Neural cell (in vitro differentiated cells): ENCODE data around the gene ZCRB1. TPM values are rescaled to one million over a fixed set of nuclear protein-coding genes. Genes with fewer than 3 reads are reported as not detected.

ENCODE experiments used
- H2AFZ ChIP-seq: fragments of 200-600, 300-800 bp; sonication (generic), shearing (Covaris generic); 2 replicates; pipeline ENCODE4 v1.6.0; 2014; ENCODE audit warnings: low read depth, mild to moderate bottlenecking, antibody characterized with exemption, low read length, moderate library complexity
- H3F3A ChIP-seq: fragments of 200-600 bp; shearing (Covaris generic); 2 replicates; pipeline ENCODE4 v1.6.1; 2016; ENCODE audit warnings: mild to moderate bottlenecking, moderate library complexity, mixed read lengths, antibody characterized with exemption, low read length; ENCODE audit not compliant: insufficient read depth, poor library complexity, severe bottlenecking
- H3K27ac ChIP-seq: fragments of 200-600, 300-800 bp; sonication (generic), shearing (Covaris generic); 2 replicates; pipeline ENCODE4 v1.5.1; 2014; ENCODE audit warnings: mild to moderate bottlenecking, low read length, moderate library complexity
- H3K27me3 ChIP-seq: fragments of 300-800, 200-600 bp; sonication (generic), shearing (Covaris generic); 2 replicates; pipeline ENCODE4 v1.6.0; 2014; ENCODE audit warnings: mild to moderate bottlenecking, low read depth, low read length, moderate library complexity; ENCODE audit not compliant: insufficient read depth
- H3K36me3 ChIP-seq: fragments of 300-800, 200-600 bp; sonication (generic), shearing (Covaris generic); 2 replicates; pipeline ENCODE4 v1.5.1; 2014; ENCODE audit warnings: mild to moderate bottlenecking, antibody characterized with exemption, low read length, moderate library complexity; ENCODE audit not compliant: insufficient read depth
- H3K4me2 ChIP-seq: fragments of 300-800, 200-600 bp; sonication (generic), shearing (Covaris generic); 2 replicates; pipeline ENCODE4 v1.6.0; 2014; ENCODE audit warnings: mild to moderate bottlenecking, low read length
- H3K4me3 ChIP-seq: fragments of 300-800, 200-600 bp; sonication (generic), shearing (Covaris generic); 2 replicates; pipeline ENCODE4 v1.5.1; 2014; ENCODE audit warnings: mild to moderate bottlenecking, low read length, moderate library complexity
- H3K79me2 ChIP-seq: fragments of 200-600 bp; shearing (Covaris generic); replicated peaks from 2 replicates; pipeline ENCODE4 v1.6.0; 2014; ENCODE audit warnings: mild to moderate bottlenecking, low read length, moderate library complexity; ENCODE audit not compliant: insufficient read depth
- H3K9ac ChIP-seq: fragments of 300-800, 200-600 bp; sonication (generic), shearing (Covaris generic); 2 replicates; pipeline ENCODE4 v1.6.1; 2016; ENCODE audit warnings: mild to moderate bottlenecking, low read length, mixed read lengths
- H3K9me2 ChIP-seq: fragments of 200-600 bp; shearing (Covaris generic); 2 replicates; pipeline ENCODE4 v1.6.1; 2016; ENCODE audit warnings: mild to moderate bottlenecking, low read length, mixed read lengths; ENCODE audit not compliant: insufficient read depth
- H3K9me3 ChIP-seq: fragments of 200-600, 300-800 bp; sonication (generic), shearing (Covaris generic); 2 replicates; pipeline ENCODE4 v1.6.1; 2016; ENCODE audit warnings: mild to moderate bottlenecking, mixed run types, low read length, moderate library complexity, mixed read lengths
- H4K20me1 ChIP-seq: fragments of 200-600 bp; shearing (Covaris generic); 2 replicates; pipeline ENCODE4 v1.6.1; 2016; ENCODE audit warnings: mild to moderate bottlenecking, mixed run types; ENCODE audit not compliant: insufficient read depth
- EP300 ChIP-seq: fragments of 450-650 bp; conservative IDR thresholded peaks from 2 replicates; pipeline ENCODE4 v1.6.1; 2014; ENCODE audit warnings: antibody characterized with exemption, mild to moderate bottlenecking, moderate library complexity; ENCODE audit not compliant: poor library complexity, severe bottlenecking
- EZH2 ChIP-seq: fragments of 200-600, 300-800 bp; shearing (Covaris generic), sonication (generic); IDR thresholded peaks from 2 replicates; pipeline ENCODE4 v1.6.1; 2014; ENCODE audit warnings: antibody characterized with exemption, low read length, borderline replicate concordance, mild to moderate bottlenecking; ENCODE audit not compliant: insufficient read depth, poor library complexity, severe bottlenecking
- MXI1 ChIP-seq: fragments of 450-650 bp; conservative IDR thresholded peaks from 2 replicates; pipeline ENCODE4 v1.6.1; 2014; ENCODE audit warnings: antibody characterized with exemption, mild to moderate bottlenecking; ENCODE audit not compliant: poor library complexity, severe bottlenecking
- POLR2AphosphoS5 ChIP-seq: IDR thresholded peaks from 2 replicates; pipeline ENCODE4 v1.6.1; 2012
- RAD21 ChIP-seq: fragments of 450-650 bp; conservative IDR thresholded peaks from 2 replicates; pipeline ENCODE4 v1.6.1; 2014; ENCODE audit warnings: antibody characterized with exemption, mild to moderate bottlenecking, moderate library complexity
- SMC3 ChIP-seq: fragments of 450-650 bp; conservative IDR thresholded peaks from 2 replicates; pipeline ENCODE4 v1.6.1; 2014; ENCODE audit warnings: antibody characterized with exemption, mild to moderate bottlenecking, moderate library complexity; ENCODE audit not compliant: poor library complexity
- TAF1 ChIP-seq: IDR thresholded peaks from 2 replicates; pipeline ENCODE4 v1.6.1; 2012; ENCODE audit warnings: low read depth
- polyA plus RNA-seq: library from polyadenylated mRNA; depleted of rRNA; stranded (reverse); fragments of >200 nt; gene quantifications from 2 replicates; pipeline ENCODE4 v1.2.3, GENCODE V29; 2014
- TF ChIP-seq, protein P1 (sequence below): IDR thresholded peaks from 2 replicates; pipeline ENCODE4 v1.6.1; 2012; ENCODE audit warnings: borderline replicate concordance
- TF ChIP-seq, protein P2 (sequence below): fragments of 450-650 bp; IDR thresholded peaks from 2 replicates; pipeline ENCODE4 v1.5.1; 2014; ENCODE audit warnings: antibody characterized with exemption, mild to moderate bottlenecking, moderate library complexity; ENCODE audit not compliant: poor library complexity, severe bottlenecking

The ZCRB1 gene
- polyA plus RNA-seq, 1 donor from 2014 or later, result 83.9 TPM

DNA sequence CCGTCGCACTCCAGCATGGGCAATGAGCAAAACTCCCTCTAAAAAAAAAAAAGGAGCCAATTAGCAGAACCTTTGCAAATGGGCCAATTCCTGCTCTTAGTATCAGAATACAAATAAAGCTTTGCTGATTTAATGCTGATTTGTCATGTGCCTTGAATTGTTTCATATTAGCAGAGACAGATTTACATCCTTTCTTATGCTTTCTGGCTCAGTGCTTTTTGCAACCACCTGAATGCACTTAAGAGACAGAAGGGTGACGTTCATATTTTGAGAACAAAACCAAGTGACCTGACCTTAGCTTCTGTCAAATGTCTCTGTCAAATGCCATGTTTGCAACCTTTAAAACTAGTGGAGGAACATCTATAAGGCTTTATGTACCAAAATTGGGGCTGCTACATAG lies 44.0 kb downstream of the ZCRB1 start:
- H2AFZ ChIP-seq, result no peak overlapping the region

DNA sequence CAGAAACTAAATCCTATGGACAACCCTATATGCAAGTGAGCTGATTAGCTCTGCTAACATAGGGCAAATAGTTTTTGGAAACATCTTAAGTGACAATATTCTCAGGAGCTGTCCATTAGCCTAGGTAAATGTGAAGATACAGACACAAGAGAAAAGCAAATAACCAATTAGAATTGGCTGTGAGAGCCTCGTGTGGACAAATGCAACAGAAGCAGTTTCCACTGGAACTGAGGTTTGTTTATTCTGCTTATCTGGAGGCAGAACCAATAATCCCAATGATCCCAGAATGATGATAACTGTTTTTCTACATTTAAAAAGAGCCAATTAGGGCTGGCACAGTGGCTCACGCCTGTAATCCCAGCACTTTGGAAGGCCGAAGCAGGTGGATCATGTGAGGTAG lies 44.6 kb downstream of the ZCRB1 start:
- Histone ChIP-seq H3K27ac (no peak overlapping the region), H3K36me3 (no peaks in the 10 kb centered on the region), H3K9me2 (no peaks in the 10 kb centered on the region), H4K20me1 (no peaks in the 10 kb centered on the region), H3K9ac (no peak overlapping the region), H3K9me3 (no peaks in the 10 kb centered on the region), H3F3A (no peaks in the 10 kb centered on the region), H3K79me2 (no peaks in the 10 kb centered on the region), H3K4me2 (no peak overlapping the region), H3K4me3 (no peak overlapping the region), H3K27me3 (no peaks in the 10 kb centered on the region), H2AFZ (no peak overlapping the region)
- TF ChIP-seq, protein P1, sequence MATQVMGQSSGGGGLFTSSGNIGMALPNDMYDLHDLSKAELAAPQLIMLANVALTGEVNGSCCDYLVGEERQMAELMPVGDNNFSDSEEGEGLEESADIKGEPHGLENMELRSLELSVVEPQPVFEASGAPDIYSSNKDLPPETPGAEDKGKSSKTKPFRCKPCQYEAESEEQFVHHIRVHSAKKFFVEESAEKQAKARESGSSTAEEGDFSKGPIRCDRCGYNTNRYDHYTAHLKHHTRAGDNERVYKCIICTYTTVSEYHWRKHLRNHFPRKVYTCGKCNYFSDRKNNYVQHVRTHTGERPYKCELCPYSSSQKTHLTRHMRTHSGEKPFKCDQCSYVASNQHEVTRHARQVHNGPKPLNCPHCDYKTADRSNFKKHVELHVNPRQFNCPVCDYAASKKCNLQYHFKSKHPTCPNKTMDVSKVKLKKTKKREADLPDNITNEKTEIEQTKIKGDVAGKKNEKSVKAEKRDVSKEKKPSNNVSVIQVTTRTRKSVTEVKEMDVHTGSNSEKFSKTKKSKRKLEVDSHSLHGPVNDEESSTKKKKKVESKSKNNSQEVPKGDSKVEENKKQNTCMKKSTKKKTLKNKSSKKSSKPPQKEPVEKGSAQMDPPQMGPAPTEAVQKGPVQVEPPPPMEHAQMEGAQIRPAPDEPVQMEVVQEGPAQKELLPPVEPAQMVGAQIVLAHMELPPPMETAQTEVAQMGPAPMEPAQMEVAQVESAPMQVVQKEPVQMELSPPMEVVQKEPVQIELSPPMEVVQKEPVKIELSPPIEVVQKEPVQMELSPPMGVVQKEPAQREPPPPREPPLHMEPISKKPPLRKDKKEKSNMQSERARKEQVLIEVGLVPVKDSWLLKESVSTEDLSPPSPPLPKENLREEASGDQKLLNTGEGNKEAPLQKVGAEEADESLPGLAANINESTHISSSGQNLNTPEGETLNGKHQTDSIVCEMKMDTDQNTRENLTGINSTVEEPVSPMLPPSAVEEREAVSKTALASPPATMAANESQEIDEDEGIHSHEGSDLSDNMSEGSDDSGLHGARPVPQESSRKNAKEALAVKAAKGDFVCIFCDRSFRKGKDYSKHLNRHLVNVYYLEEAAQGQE, result no peak
- TF ChIP-seq EP300 (no peak), EZH2 (no peak), RAD21 (no peak), TAF1 (no peak), MXI1 (no peak), POLR2AphosphoS5 (no peak), SMC3 (no peak)
- TF ChIP-seq, protein P2, sequence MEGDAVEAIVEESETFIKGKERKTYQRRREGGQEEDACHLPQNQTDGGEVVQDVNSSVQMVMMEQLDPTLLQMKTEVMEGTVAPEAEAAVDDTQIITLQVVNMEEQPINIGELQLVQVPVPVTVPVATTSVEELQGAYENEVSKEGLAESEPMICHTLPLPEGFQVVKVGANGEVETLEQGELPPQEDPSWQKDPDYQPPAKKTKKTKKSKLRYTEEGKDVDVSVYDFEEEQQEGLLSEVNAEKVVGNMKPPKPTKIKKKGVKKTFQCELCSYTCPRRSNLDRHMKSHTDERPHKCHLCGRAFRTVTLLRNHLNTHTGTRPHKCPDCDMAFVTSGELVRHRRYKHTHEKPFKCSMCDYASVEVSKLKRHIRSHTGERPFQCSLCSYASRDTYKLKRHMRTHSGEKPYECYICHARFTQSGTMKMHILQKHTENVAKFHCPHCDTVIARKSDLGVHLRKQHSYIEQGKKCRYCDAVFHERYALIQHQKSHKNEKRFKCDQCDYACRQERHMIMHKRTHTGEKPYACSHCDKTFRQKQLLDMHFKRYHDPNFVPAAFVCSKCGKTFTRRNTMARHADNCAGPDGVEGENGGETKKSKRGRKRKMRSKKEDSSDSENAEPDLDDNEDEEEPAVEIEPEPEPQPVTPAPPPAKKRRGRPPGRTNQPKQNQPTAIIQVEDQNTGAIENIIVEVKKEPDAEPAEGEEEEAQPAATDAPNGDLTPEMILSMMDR, result no peak

More for the DNA sequence above, 44.0 kb downstream of the ZCRB1 start:
- Histone ChIP-seq H3K9ac (no peak overlapping the region), H3K36me3 (no peaks in the 10 kb centered on the region), H3K27ac (no peak overlapping the region), H3K79me2 (no peaks in the 10 kb centered on the region), H3K4me2 (no peak overlapping the region), H4K20me1 (no peaks in the 10 kb centered on the region), H3K9me3 (no peaks in the 10 kb centered on the region), H3F3A (no peaks in the 10 kb centered on the region), H3K9me2 (no peaks in the 10 kb centered on the region), H3K4me3 (no peak overlapping the region), H3K27me3 (no peaks in the 10 kb centered on the region)
- TF ChIP-seq EZH2 (no peak), MXI1 (no peak), RAD21 (no peak), SMC3 (no peak)

DNA sequence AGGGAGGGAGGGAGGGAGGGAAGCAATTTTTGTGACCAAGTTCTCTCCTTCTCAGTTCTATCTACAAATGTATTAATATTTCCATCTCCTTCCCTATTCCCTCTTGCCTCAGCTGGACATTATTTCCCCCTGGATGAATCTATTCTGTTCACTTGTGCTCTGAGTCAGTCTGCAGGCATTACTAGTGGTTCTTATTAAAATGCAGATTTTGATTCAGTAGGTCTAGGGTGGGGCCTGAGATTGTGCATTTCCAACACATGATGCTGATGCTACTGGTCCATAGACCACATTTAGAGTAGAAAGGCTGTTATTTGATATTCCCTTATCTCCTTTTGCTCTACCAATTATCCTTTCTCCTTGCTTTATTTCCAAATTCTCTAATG lies 47.8 kb downstream of the ZCRB1 start:
- H3K79me2 ChIP-seq, result no peaks in the 10 kb centered on the region
- H3K9ac ChIP-seq, result no peak overlapping the region
- no peaks in the 10 kb centered on the region for H3F3A ChIP-seq
- no peak overlapping the region for H2AFZ ChIP-seq
- H4K20me1 ChIP-seq, result no peaks in the 10 kb centered on the region
- H3K9me2 ChIP-seq, result no peaks in the 10 kb centered on the region
- H3K27ac ChIP-seq, result no peak overlapping the region
- no peak overlapping the region for H3K4me3 ChIP-seq
- H3K9me3 ChIP-seq, result no peaks in the 10 kb centered on the region
- TF ChIP-seq, protein P1, result no peak
- TF ChIP-seq RAD21, result no peak
- H3K27me3 ChIP-seq, result no peaks in the 10 kb centered on the region
- H3K36me3 ChIP-seq, result no peaks in the 10 kb centered on the region
- H3K4me2 ChIP-seq, result no peak overlapping the region
